ENCODE results near the gene MAST2.

GRCh38 chr1:45989249-45989648, 185.8 kb downstream of the MAST2 start:
- TF ChIP-seq POLR2A (IDR thresholded peaks at IDR 0.05) (no peak), CTCF (IDR thresholded peaks at IDR 0.05) (no peak)
